ENCODE results near the gene DOK5. TPM values are rescaled to one million over a fixed set of nuclear protein-coding genes. Genes with fewer than 3 reads are reported as not detected.

DOK5 gene
- total and polyA plus RNA-seq, 7 donors, result 7.4 to 25.5 (median 13.3) TPM

DNA sequence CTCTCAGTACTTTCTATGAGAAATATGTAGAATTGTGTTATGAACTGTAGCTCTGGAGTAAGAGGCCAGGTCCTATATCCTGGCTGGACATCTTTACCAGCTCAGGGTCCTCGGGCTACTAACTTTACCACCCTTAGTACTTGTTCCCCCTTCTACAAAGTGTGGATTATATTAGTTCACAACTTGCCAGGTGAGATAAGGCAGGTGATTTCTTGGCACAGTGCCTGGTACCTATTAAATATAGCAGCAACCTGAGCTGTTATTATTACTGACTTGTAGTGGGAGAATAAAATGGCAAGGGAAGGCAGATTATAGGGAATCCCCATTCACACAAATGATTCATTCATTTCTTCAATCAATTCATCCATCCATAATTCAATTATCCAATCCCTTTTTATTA is 150.1 kb downstream of the DOK5 start:
- Histone ChIP-seq H3K4me3 (no peak overlapping the region), H3K27ac (no peak overlapping the region), H3K27me3 (ENCODE audit: insufficient read depth in 3 of 3, low read length in 2 of 3) (no peaks in the 10 kb centered on the region), H3K9me3 (no peaks in the 10 kb centered on the region), H3K36me3 (ENCODE audit: insufficient read depth in 1 of 2, low read depth in 1 of 2) (no peaks in the 10 kb centered on the region), H3K4me1 (peaks cover 11% of the 10 kb centered on the region)
- TF ChIP-seq, protein P1, sequence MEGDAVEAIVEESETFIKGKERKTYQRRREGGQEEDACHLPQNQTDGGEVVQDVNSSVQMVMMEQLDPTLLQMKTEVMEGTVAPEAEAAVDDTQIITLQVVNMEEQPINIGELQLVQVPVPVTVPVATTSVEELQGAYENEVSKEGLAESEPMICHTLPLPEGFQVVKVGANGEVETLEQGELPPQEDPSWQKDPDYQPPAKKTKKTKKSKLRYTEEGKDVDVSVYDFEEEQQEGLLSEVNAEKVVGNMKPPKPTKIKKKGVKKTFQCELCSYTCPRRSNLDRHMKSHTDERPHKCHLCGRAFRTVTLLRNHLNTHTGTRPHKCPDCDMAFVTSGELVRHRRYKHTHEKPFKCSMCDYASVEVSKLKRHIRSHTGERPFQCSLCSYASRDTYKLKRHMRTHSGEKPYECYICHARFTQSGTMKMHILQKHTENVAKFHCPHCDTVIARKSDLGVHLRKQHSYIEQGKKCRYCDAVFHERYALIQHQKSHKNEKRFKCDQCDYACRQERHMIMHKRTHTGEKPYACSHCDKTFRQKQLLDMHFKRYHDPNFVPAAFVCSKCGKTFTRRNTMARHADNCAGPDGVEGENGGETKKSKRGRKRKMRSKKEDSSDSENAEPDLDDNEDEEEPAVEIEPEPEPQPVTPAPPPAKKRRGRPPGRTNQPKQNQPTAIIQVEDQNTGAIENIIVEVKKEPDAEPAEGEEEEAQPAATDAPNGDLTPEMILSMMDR (IDR thresholded peaks at IDR 0.05), result no peak
- DNase-seq, result no peak
- WGBS, 3 donors, result 43 to 81% (median 66%) methylated on average over 1 of the region's 1 CpG
- no peak for ATAC-seq
- intact Hi-C loops (cut with DNase I), result no loop called here

DNA sequence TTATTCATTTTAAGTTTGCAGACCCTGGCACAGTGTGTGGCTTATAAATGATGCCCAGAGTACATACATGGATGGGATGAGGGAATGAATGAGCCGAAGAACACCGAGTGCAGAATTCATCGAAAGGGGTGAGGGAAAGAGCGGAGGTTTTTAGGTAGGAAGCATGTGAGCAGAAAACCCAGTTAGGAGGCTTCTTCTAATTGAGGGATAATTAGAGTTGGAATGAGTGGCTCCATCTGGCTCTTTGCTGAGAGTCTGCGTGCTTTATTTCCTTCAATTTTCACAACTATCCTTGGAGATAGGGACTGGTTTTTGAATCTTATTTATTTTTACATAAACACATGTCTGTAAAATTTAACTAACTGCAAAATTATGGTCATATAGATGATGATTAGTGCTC is 150.7 kb downstream of the DOK5 start:
- intact Hi-C loops (cut with DNase I), result no loop called here
- H3K27me3 ChIP-seq (ENCODE audit: insufficient read depth in 3 of 3, low read length in 2 of 3), result no peaks in the 10 kb centered on the region
- no peak overlapping the region for H3K27ac ChIP-seq
- H3K9me3 ChIP-seq, result no peaks in the 10 kb centered on the region
- TF ChIP-seq, protein P1 (IDR thresholded peaks at IDR 0.05), result no peak
- no peak for ATAC-seq
- 91 to 96% (median 95%) methylated on average over 5 of the region's 5 CpGs for WGBS, 3 donors
- H3K4me1 ChIP-seq, result peaks cover 11% of the 10 kb centered on the region
- H3K36me3 ChIP-seq (ENCODE audit: insufficient read depth in 1 of 2, low read depth in 1 of 2), result no peaks in the 10 kb centered on the region
- DNase-seq, result no peak
- H3K4me3 ChIP-seq, result no peak overlapping the region

DNA sequence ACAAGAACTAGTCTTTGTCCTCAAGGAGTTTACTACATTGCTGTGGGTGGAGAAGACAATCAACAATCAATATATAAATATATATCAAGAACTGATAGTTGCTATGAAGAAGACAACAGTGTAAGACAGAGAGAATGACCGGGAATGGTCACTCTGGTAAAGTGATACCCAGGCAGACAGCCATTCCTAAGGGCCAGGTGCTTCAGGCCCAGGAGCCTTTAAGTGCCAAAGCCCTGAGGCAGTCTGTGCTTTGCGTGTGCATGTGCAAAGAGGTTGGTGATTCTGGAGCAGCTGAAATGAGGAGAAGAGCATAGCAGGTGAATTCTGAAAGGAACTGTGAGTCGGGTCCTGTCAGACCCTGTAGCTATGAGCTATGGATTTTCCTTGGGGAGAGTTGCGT is 154.2 kb downstream of the DOK5 start:
- intact Hi-C loops (cut with DNase I), result no loop called here

DNA sequence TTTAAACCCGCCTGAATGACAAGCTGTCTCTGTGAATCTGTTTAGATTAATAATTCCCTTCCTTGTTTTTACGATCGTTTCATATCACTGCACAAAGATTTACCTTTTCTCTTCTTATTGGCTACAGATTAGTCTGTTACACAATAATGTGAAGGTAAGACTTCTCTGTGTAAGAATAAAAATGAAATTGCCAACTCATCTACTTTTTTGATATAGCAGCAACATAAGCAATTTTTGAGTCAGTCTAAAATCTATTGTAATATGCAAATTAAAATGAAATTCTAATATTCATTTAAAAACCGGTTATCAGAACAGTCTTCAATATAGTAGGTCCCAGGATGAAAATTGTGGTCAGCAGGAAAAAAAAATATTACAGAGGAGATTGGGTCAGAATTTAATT is 155.2 kb downstream of the DOK5 start:
- no peak for ATAC-seq
- WGBS, 3 donors, result 70 to 89% (median 89%) methylated on average over 4 of the region's 4 CpGs
- intact Hi-C loops (cut with DNase I), result no loop called here

More for the DNA sequence above, 154.2 kb downstream of the DOK5 start:
- WGBS, 3 donors, result 52 to 77% (median 53%) methylated on average over 4 of the region's 4 CpGs
- Histone ChIP-seq H3K9me3 (no peaks in the 10 kb centered on the region), H3K27ac (no peak overlapping the region), H3K27me3 (ENCODE audit: insufficient read depth in 3 of 3, low read length in 2 of 3) (no peaks in the 10 kb centered on the region), H3K36me3 (ENCODE audit: insufficient read depth in 1 of 2, low read depth in 1 of 2) (no peaks in the 10 kb centered on the region), H3K4me1 (peaks cover 7% of the 10 kb centered on the region), H3K4me3 (no peak overlapping the region)
- TF ChIP-seq, protein P1 (IDR thresholded peaks at IDR 0.05), result no peak
- DNase-seq, result no peak
- ATAC-seq, result peak in 3 of 4 donors; percentile 58 to 68 (median 67)

DNA sequence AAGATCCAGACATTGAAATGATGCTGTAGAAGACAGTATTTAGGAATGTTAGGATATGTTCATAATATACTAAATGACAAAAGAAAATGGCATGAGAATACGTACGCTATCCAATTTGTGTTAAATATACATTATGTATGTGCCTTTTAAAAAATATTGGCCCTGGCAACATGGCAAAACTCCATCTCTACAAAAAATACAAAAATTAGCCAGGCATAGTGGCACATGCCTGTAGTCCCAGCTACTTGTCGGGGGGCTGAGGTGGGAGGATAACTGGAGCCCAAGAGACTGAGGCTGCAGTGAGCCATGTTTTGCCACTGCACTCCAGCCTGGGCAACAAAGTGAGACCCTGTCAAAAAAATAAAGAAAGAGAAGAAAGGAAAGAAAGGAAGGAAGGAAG is 155.7 kb downstream of the DOK5 start:
- Histone ChIP-seq H3K4me3 (no peak overlapping the region), H3K36me3 (ENCODE audit: insufficient read depth in 1 of 2, low read depth in 1 of 2) (no peaks in the 10 kb centered on the region), H3K27me3 (ENCODE audit: insufficient read depth in 3 of 3, low read length in 2 of 3) (no peaks in the 10 kb centered on the region), H3K4me1 (peaks cover 7% of the 10 kb centered on the region), H3K27ac (no peak overlapping the region), H3K9me3 (no peaks in the 10 kb centered on the region)
- 89 to 96% (median 95%) methylated on average over 3 of the region's 3 CpGs for WGBS, 3 donors
- TF ChIP-seq, protein P1 (IDR thresholded peaks at IDR 0.05), result no peak
- DNase-seq (no peak), ATAC-seq (no peak)
- intact Hi-C loops (cut with DNase I), result no loop called here

More for the DNA sequence above, 155.2 kb downstream of the DOK5 start:
- TF ChIP-seq, protein P1 (IDR thresholded peaks at IDR 0.05), result no peak
- Histone ChIP-seq H3K36me3 (ENCODE audit: insufficient read depth in 1 of 2, low read depth in 1 of 2) (no peaks in the 10 kb centered on the region), H3K27ac (no peak overlapping the region), H3K27me3 (ENCODE audit: insufficient read depth in 3 of 3, low read length in 2 of 3) (no peaks in the 10 kb centered on the region), H3K9me3 (no peaks in the 10 kb centered on the region), H3K4me3 (no peak overlapping the region), H3K4me1 (peaks cover 7% of the 10 kb centered on the region)
- no peak for DNase-seq
